Muscle layer of duodenum (tissue), 2 donors: ENCODE data around the gene GFPT1.
A peak's percentile ranks its signal among the peaks of the same experiment; 100 is the strongest.

ENCODE experiments used
- H3K27ac ChIP-seq: one replicate; pipeline ENCODE4 v1.7.0; 2013; ENCODE audit warnings: mild to moderate bottlenecking, low read length
- H3K27me3 ChIP-seq: one replicate; pipeline ENCODE4 v1.7.0; 2013; ENCODE audit warnings: low read depth, mild to moderate bottlenecking, control low read depth, low read length
- H3K36me3 ChIP-seq, 2 donors: one replicate each; pipeline ENCODE4 v1.7.0; 2013; ENCODE audit warnings: low read length in 2 of 2, control low read depth in 1 of 2, mild to moderate bottlenecking in 1 of 2; ENCODE audit not compliant: insufficient read depth in 2 of 2, control insufficient read depth in 1 of 2
- H3K4me1 ChIP-seq, 2 donors: one replicate each; pipeline ENCODE4 v1.7.0; 2013; ENCODE audit warnings: low read length in 2 of 2, mild to moderate bottlenecking in 2 of 2, control low read depth in 1 of 2, moderate library complexity in 1 of 2; ENCODE audit not compliant: insufficient read depth in 2 of 2, control insufficient read depth in 1 of 2
- H3K4me3 ChIP-seq, 2 donors: one replicate each; pipeline ENCODE4 v1.7.0; 2013; ENCODE audit warnings: low read length in 2 of 2, low read depth in 1 of 2, mild to moderate bottlenecking in 1 of 2
- H3K9me3 ChIP-seq, 2 donors: one replicate each; pipeline ENCODE4 v1.7.0; 2013; ENCODE audit warnings: low read length in 2 of 2, control low read depth in 1 of 2, mild to moderate bottlenecking in 1 of 2; ENCODE audit not compliant: control insufficient read depth in 1 of 2
- donor health status: healthy.

The GFPT1 gene

DNA sequence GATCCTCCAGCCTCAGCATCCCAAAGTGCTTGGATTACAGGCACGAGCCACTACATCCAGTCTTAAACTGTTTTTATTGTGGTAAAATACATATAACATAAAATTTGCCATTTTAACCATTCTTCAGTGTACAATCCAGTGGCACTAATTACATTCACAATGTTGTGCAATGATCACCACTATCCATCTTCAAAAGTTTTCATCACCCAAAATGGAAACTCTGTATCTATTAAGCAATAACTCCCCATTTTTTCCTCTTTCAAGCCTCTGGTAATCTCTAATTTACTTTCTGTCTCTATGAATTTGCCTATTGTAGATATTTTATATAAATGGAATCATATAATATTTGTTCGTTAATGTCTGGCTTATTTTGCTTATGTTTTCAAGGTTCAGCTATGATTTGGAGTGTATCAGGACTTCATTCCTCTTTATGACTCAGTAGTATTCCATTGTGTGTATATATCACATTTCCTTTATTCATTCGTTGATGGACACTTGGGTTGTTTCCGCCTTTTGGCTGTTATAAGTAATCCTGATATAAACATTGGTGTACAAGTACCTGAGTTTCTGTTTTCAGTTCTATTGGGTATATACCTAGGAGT lies 71.8 kb downstream of the GFPT1 start:
- H3K36me3 ChIP-seq: peaks cover 0 to 8% of the 10 kb centered on the region in 2 donors
- peaks cover 0 to 5% of the 10 kb centered on the region in 2 donors for H3K9me3 ChIP-seq
- H3K4me3 ChIP-seq: no peak overlapping the region
- H3K4me1 ChIP-seq: peaks cover 3 to 15% of the 10 kb centered on the region in 2 donors
- no peak overlapping the region for H3K27ac ChIP-seq
- H3K27me3 ChIP-seq: no peaks in the 10 kb centered on the region

DNA sequence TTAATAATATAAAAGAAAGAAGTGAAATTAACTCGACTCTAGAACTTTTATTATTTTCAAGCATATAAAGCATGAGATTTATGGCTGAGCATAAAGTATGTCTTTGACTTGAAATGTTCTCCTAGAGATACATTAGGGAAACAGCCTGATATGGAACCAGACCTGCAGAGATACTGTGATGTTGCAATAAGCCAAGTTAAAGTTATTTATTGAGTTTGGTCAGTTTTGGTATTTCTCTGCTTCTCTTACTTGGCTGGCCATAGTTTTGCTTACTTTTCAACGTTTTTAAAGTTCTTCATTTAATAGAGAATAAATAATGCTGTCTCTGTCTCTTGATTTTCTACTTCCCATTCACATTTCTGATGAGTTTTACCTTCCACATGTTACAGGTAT lies 76.0 kb downstream of the GFPT1 start:
- no peak overlapping the region for H3K27ac ChIP-seq
- H3K9me3 ChIP-seq: peaks cover 0 to 5% of the 10 kb centered on the region in 2 donors
- no peak overlapping the region for H3K4me3 ChIP-seq
- no peaks in the 10 kb centered on the region for H3K27me3 ChIP-seq
- peaks cover 13 to 42% of the 10 kb centered on the region in 2 donors for H3K4me1 ChIP-seq
- H3K36me3 ChIP-seq: no peaks in the 10 kb centered on the region

DNA sequence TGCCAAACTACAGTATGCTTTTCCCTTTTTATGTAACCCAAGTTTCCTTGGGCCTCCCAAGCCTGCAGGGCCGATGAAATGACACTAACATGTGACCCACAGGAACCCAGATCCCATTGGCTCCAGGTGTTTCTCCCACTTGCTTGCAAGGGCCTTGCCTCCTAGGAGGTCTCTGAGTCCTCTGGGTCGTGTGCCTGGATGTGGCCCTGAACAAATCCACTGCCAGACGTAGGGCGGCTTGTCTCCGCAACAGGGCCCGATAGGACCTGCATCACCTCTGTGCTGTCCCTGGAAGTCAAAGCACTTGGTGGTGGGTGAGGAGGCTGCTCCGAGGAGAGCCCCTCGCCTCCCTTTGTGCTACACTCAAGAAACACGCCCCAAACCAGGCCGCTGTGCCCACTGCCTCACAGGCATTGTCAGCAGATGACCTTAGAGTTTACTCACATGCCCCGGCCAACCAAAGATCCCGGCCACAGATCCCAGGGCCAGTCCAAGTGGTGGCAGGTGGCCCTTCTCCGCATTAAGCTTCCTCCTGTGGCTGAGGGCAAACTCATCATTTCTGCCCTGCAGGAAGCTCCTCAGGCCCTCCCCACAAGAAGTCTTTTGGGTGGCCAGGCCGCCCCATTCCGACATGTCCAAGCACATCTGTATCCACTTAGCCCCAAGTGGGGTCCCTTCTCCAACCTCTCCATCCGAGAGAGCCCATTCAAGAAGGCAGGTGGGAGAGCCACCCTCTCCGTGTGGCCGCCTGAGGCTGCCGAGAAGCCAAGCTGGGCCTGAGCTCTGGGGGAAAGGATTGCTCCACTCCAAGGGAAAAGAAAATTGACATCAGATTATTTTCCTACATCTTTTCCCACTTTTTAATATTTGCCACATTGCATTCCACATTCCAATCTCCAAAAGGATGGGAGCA lies 76.7 kb downstream of the GFPT1 start:
- H3K27me3 ChIP-seq: no peaks in the 10 kb centered on the region
- H3K27ac ChIP-seq: peak overlapping the region; percentile 77
- H3K4me1 ChIP-seq: peaks cover 13 to 42% of the 10 kb centered on the region in 2 donors
- H3K36me3 ChIP-seq: no peaks in the 10 kb centered on the region
- H3K4me3 ChIP-seq: no peak overlapping the region
- H3K9me3 ChIP-seq: peaks cover 0 to 5% of the 10 kb centered on the region in 2 donors

DNA sequence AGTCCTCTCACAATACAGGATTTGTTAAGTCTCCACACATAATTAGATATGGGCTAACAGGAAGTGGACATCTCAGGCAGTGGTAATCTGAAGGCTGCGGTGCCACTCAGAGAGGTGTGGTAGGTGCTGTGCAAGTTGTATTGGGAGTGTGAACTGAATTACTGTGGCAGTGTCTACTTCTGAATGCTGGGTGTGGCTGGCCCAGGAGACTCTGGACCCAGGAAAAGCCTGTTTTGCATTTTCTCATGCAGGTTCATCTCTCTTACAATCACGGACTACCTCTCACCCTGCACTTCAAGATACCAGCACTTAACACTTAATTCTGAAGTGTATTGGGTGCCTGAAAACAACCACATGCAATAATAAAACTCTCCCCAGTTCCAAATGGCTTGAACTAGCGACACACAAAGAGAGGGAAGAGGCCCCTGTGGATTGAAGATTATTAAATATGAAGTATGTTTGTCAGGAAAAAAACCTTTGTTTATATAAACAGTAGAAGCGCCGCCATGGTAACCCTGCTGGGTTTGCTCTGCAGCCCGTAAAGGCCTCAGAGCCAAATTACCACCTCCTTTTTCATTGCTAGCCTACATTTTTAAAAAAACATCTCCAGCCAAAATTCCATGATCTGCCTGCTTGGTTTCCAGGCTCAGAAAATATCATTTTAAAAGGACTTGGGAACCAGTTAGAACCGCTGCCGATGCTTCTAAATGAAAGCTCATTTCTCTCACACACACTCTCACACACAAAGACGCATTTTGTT lies 77.5 kb downstream of the GFPT1 start:
- no peak overlapping the region for H3K4me3 ChIP-seq
- peak overlapping the region; percentile 77 for H3K27ac ChIP-seq
- H3K9me3 ChIP-seq: peaks cover 0 to 5% of the 10 kb centered on the region in 2 donors
- peaks cover 13 to 42% of the 10 kb centered on the region in 2 donors for H3K4me1 ChIP-seq
- no peaks in the 10 kb centered on the region for H3K27me3 ChIP-seq
- no peaks in the 10 kb centered on the region for H3K36me3 ChIP-seq

DNA sequence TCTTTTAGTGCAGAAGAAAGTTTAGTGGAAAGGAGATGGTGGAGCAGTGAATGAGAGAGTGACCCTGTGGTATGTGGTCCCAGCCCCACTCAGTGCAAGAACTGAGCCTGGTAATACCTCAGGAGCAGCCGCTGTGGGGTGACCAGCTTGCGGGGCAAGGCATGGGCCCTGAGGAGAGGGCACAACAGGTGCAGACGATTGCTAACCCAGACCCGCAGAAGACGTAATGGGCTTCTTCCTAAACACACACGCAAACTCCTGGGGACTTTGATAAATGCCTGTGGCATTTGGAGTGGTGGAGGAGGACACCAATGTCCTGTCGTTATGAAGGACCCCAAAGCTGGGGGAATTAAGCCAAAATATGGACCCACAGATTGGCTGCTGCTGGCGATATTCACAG lies 78.7 kb downstream of the GFPT1 start:
- Histone ChIP-seq H3K36me3 (no peaks in the 10 kb centered on the region), H3K4me3 (no peak overlapping the region), H3K4me1 (peaks cover 13 to 42% of the 10 kb centered on the region in 2 donors), H3K27ac (no peak overlapping the region), H3K27me3 (no peaks in the 10 kb centered on the region), H3K9me3 (peaks cover 5% of the 10 kb centered on the region in 2 donors)

DNA sequence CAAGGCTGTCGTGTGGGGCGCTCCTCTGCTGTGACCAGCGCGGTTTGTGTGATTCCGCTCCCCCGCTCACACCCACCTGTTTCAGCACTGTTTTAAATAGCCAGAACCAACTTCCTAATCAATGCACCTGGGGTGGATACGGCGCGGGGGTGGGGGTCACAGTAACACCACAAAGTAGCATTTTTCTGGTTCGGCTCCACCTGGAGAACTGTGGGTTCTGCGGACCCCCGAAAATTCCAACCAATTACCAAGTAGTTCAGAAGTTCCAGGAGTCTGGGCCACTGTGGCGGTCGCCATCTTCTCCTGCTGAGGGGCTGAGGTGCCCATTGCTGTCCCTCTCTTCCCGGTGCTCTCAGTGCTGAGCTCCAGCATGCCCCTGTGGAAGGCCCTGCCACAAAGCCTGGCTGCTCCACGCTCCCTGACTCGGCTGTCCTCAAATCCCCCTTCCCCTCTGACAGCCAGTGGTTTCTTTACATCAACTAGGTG lies 79.4 kb downstream of the GFPT1 start:
- peak overlapping the region in 1 of 2 donors; percentile 78 for H3K4me3 ChIP-seq

DNA sequence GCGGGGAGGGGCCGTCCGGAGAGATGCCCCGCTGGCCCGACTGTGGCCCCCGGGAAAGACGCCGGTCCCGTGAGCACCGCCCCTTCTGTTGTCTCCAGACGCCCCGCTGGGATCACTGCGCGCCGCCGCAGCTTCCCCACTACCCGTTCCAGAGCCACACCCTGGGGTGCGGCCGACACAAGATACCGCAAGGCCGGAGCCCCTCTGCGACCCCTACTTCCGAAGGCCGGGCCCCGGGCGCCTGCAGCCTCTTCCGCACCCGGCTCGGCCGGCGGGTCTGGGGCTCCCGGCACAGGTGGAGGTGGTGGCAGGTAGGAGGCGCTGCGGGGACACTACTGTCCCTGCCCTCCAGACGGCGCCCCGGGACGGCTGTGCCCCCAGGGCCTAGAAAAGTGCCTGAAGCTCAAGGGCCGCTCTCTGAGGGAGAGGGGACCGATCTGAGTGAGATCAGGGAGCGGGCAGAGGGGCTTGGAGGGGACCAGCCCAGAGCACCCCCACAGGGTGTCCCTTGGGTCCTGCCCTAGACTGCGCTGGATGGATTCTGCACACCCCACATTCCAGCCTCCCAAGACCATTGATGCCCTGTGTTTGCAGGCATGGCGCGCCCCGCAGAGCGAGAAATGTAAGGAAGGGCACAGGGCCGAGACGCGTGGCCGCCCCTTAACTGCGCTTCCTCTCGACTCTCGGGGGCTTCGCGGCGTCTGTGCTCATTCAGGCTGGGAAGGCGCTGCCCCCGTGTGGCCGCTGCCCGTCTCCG lies 80.0 kb downstream of the GFPT1 start:
- peak overlapping the region; percentile 59 to 78 for H3K4me3 ChIP-seq
- no peaks in the 10 kb centered on the region for H3K27me3 ChIP-seq
- H3K36me3 ChIP-seq: no peaks in the 10 kb centered on the region
- peaks cover 0 to 5% of the 10 kb centered on the region in 2 donors for H3K9me3 ChIP-seq
- no peak overlapping the region for H3K27ac ChIP-seq
- peaks cover 13 to 42% of the 10 kb centered on the region in 2 donors for H3K4me1 ChIP-seq

More for the DNA sequence above, 79.4 kb downstream of the GFPT1 start:
- H3K27ac ChIP-seq: no peak overlapping the region
- H3K9me3 ChIP-seq: peaks cover 0 to 5% of the 10 kb centered on the region in 2 donors
- peaks cover 13 to 42% of the 10 kb centered on the region in 2 donors for H3K4me1 ChIP-seq
- H3K36me3 ChIP-seq: no peaks in the 10 kb centered on the region
- H3K27me3 ChIP-seq: no peaks in the 10 kb centered on the region

DNA sequence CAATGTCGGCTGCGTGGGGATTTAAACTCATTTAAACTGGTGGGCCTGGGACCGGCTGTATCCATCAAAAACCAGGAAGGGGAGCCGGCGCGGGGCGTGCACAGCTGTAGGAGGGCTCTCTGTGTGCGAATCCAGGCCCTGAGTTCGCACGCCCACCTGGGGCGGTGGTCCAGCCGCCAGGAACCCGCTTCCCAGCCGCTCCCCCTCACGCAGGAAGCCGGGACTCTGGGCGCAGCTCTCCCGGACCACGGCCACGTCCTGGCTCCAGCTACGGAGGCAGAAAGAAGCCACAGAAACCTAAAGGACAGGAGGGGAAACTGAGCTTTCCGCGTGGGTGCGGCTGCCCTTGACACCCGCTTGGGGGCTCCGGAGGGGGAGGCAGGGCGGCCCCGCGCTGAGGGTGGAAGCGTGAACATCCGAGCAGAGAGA lies 80.6 kb downstream of the GFPT1 start:
- peak overlapping the region; percentile 59 to 78 for H3K4me3 ChIP-seq

DNA sequence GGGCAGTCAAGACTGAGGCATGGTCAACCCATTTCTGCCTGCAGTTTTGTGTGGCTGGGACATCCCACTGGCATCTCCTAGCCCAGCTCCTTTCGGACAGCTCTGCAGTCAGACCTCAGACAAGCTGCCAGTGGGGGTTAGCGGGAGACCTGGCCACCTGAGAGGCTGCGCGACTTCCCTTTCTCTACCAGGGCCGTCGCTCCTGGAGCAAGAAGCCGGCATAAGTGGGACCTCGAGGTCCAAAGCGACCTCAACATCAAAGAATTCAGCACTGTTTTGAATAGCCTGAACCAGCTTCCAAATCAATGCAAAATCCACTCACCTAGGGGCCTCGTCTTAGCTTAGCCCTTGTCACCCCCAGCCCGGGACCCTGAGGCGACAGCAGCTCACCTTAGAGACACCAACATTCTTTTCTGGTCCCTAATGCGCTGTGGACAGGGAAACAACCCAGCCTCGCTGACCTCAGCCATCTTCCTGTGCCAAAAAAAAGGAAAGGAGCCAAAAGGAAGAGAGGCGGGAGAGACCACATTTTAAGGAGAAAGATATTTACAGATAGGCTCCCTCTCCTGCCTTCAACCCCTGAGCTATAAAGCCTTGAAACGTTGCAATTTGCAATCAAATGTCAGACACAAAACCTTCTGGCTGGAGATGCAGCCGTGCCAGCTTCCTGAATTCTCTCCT lies 81.2 kb downstream of the GFPT1 start:
- Histone ChIP-seq H3K4me1 (peaks cover 13 to 33% of the 10 kb centered on the region in 2 donors), H3K27ac (no peak overlapping the region), H3K36me3 (no peaks in the 10 kb centered on the region), H3K4me3 (peak overlapping the region; percentile 59 to 78), H3K9me3 (peaks cover 0 to 5% of the 10 kb centered on the region in 2 donors), H3K27me3 (no peaks in the 10 kb centered on the region)

More for the DNA sequence above, 80.6 kb downstream of the GFPT1 start:
- Histone ChIP-seq H3K4me1 (peaks cover 13 to 39% of the 10 kb centered on the region in 2 donors), H3K9me3 (peaks cover 0 to 5% of the 10 kb centered on the region in 2 donors), H3K27me3 (no peaks in the 10 kb centered on the region), H3K36me3 (no peaks in the 10 kb centered on the region), H3K27ac (no peak overlapping the region)

DNA sequence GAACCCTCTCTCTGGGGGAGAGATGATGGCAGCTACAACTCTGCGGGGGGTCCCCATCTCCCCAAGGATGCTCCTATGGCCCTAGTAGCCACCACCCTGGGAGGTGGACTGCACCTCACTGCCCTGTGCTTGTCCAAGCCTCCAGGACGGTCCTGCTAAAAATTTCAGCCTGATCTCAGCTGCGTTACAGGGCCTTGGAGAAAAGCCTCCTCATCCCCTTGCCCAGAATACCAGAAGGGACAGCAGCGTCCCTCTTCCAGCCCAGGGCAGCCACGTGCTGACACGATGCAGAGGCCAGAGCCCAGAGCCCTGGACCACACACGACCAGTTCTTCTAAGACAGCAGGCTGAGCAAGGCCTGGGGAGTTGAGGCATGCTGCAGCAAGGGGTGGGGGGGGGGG lies 81.9 kb downstream of the GFPT1 start:
- peaks cover 9 to 26% of the 10 kb centered on the region in 2 donors for H3K4me1 ChIP-seq
- H3K9me3 ChIP-seq: peaks cover 0 to 5% of the 10 kb centered on the region in 2 donors
- H3K36me3 ChIP-seq: no peaks in the 10 kb centered on the region
- no peak overlapping the region for H3K27ac ChIP-seq
- no peaks in the 10 kb centered on the region for H3K27me3 ChIP-seq
- H3K4me3 ChIP-seq: no peak overlapping the region
